Stimulated activated CD8-positive, alpha-beta memory T cell treated with anti-CD3 and anti-CD28 coated beads, Interleukin-15, amount 100 ng/mL, for 24 hours (primary cell): ENCODE results near the gene CELA3A.
"Not testable (repeated sequence)": the region's sequence is repeated elsewhere in the genome, so short reads cannot be mapped to it uniquely, and the experiment has no call there.

Experiments used
- DNase-seq: peaks from one replicate; pipeline ENCODE4 v3.0.0-alpha.2; 2020; ENCODE audit warnings: low read depth

The CELA3A gene

GRCh38 chr1:21981253-21981652, 20.2 kb upstream of the CELA3A start:
- not testable (repeated sequence) for DNase-seq

GRCh38 chr1:21982122-21982521, 19.3 kb upstream of the CELA3A start:
- DNase-seq, result not testable (repeated sequence)

- not testable (repeated sequence) for DNase-seq
Observed at GRCh38 chr1:21983539-21983938, 17.9 kb upstream of the CELA3A start.

DNA sequence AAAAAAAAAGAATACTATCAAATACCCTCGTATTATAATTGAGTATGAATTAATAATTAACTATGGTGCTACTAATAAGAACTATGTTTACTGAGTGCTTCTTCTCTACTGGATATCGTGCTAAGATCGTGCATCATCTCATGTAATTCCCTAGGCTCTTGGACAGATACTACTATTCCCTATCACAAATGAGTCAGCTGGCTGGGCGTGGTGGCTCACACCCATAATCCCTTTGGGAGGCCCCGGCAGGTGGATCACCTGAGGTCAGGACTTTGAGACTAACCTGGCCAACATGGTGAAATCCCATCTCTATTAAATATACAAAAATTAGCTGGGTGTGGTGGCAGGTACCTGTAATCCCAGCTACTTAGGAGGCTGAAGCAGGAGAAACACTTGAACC, 15.6 kb upstream of the CELA3A start:
- DNase-seq, result not testable (repeated sequence)

DNA sequence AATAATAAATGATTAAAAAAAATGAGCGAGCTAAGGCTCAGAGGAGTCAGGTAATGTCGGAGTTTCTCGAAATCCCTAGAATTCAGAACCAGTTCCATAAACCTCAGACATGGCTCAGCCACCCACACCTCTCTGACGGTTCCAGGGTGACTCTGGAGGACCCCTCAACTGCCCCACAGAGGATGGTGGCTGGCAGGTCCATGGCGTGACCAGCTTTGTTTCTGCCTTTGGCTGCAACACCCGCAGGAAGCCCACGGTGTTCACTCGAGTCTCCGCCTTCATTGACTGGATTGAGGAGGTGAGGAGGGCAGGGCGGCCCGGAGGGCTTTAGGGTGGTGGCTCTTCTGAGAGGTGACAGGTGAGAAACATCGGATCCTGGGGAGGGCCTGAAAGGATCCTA, 15.1 kb upstream of the CELA3A start:
- DNase-seq, result not testable (repeated sequence)

GRCh38 chr1:21989672-21990393, 11.6 kb upstream of the CELA3A start:
- not testable (repeated sequence) for DNase-seq

DNA sequence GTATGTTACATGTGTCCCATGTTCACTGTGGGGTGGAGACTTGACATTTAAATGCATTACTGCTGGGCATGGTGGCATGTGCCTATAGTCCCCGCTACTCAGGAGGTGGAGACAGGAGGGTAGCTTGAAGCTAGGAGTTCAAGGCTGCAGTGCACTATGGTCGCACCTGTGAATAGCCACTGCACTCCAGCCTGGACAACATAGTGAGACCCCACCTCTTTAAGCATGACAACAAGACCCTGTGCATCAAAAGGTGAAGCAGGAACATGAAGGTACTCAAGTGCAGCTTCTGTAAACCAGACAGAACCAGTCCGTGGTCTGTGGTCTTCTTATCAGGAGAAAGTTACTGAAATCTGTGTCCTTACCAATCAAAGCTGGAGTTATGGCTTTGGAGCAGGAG, 9.3 kb upstream of the CELA3A start:
- DNase-seq, result not testable (repeated sequence)

- not testable (repeated sequence) for DNase-seq
Observed at GRCh38 chr1:21994716-21995115, 6.7 kb upstream of the CELA3A start.

- DNase-seq, result not testable (repeated sequence)
Observed at GRCh38 chr1:21996663-21996970, 4.8 kb upstream of the CELA3A start.

DNA sequence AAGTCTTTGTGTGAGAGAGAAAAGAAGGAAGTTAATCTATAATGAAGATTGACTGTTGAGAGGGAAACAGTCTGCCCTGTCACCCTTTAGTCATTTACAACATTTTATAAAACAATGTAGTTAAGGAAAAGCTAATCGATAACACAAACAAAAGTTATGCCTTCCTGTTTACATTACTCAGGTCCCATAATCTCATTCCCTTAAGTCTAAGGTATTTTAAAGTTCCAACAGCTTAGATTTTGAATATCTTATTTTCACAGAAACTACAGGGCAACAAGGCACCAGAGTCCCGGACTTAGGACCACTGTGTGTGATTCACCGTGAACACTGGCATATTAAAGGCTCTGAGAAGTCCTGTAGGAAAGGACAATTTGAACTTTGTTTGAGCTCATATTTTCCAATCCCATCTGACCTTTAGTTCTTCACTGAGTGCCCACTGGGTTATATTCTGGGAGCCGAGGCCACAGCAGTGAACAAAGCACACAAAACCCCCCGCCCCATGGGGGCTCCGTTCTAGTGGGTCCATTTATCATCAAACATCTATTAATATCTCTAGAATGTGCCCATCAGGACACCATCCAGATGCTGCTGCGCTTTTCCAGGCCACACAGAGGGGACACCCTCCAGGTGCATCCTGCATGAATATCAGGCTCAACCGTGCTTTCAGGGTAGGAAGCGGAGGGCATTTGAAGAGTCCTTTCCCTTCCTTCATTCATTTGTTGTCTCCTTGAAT, 3.4 kb upstream of the CELA3A start:
- DNase-seq, result not testable (repeated sequence)

GRCh38 chr1:21998624-21999294, 2.7 kb upstream of the CELA3A start:
- DNase-seq, result not testable (repeated sequence)

GRCh38 chr1:21999645-22000044, 1.8 kb upstream of the CELA3A start:
- DNase-seq, result not testable (repeated sequence)

- not testable (repeated sequence) for DNase-seq
Observed at GRCh38 chr1:22002461-22002860, 1.0 kb downstream of the CELA3A start.

GRCh38 chr1:22002875-22003274, 1.4 kb downstream of the CELA3A start:
- not testable (repeated sequence) for DNase-seq

DNA sequence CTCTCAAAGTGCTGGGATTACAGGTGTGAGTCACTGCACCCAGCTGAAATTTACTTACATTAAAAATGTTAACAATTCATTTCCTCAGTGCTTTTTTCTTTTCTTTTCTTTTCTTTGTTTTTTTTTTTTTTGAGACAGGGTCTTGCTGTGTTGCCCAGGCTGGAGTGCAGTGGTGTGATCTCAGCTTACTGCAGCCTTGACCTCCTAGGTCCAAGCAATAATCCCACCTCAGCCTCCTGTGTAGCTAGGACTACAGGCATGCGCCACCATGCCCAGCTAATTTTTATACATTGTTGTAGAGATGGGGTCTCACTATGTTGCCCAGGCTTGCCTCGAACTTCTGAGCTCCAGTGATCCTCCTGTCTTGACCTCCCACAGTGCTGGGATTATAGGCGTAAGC, 2.5 kb downstream of the CELA3A start:
- not testable (repeated sequence) for DNase-seq

- DNase-seq, result not testable (repeated sequence)
Observed at GRCh38 chr1:22005261-22006149, 4.0 kb downstream of the CELA3A start.

GRCh38 chr1:22006736-22007135, 5.3 kb downstream of the CELA3A start:
- not testable (repeated sequence) for DNase-seq

DNA sequence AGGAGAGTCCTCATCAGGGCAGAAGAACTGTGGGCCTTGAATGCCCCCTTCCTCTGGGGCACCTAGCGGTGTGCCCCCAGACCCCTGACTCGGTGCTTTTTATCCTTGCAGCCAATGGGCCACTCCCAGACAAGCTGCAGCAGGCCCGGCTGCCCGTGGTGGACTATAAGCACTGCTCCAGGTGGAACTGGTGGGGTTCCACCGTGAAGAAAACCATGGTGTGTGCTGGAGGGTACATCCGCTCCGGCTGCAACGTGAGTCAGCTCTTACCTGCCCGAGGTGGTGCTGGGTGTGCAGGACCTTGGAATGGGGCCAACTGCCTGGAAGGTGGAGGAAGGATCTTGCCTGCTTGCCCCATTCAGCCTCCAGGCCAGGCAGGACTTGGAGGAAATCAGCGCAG, 5.8 kb downstream of the CELA3A start:
- not testable (repeated sequence) for DNase-seq

DNA sequence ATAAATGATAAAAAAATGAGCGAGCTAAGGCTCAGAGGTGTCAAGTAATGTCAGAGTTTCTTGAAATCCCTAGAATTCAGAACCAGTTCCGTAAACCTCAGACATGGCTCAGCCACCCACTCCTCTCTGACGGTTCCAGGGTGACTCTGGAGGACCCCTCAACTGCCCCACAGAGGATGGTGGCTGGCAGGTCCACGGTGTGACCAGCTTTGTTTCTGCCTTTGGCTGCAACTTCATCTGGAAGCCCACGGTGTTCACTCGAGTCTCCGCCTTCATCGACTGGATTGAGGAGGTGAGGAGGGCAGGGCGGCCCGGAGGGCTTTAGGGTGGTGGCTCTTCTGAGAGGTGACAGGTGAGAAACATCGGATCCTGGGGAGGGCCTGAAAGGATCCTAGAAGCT, 8.1 kb downstream of the CELA3A start:
- DNase-seq, result not testable (repeated sequence)

DNA sequence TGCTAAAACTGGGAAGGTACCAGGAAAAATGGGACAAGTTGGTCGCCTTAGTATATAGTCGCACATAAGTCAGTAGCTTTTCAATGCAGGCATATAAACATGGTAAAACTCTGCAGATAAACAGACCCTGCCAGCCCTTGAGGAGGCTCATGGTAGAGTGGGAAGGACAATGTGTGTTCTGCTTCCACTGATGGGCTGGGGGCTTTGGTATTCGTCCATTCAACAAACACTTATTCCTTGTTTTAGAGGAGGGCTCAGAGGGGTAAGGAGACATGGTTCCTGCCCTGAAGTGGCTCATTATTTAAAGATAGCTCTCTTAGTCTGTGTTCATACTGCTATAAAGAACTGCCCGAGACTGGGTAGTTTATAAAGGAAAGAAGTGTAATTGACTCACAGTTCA, 11.3 kb downstream of the CELA3A start:
- DNase-seq, result not testable (repeated sequence)

- DNase-seq, result not testable (repeated sequence)
Observed at GRCh38 chr1:22014575-22015206, 13.2 kb downstream of the CELA3A start.
